GM12874 (cell line): Measurements from ENCODE around the gene STAG1.

Experiments used
- CTCF ChIP-seq: IDR thresholded peaks from 2 replicates; pipeline ENCODE4 v1.5.1; 2011; ENCODE audit warnings: low read depth, mild to moderate bottlenecking, control low read depth, low read length, moderate library complexity; ENCODE audit not compliant: insufficient read depth

The STAG1 gene

GRCh38 chr3:136495213-136495612 is 257.0 kb downstream of the STAG1 start:
- TF ChIP-seq CTCF = no peak

GRCh38 chr3:136490646-136491405 is 261.4 kb downstream of the STAG1 start:
- TF ChIP-seq CTCF = no peak

- no peak for TF ChIP-seq CTCF
These were observed 266.4 kb downstream of the STAG1 start for GRCh38 chr3:136485777-136486176.

GRCh38 chr3:136476280-136476679 is 275.9 kb downstream of the STAG1 start:
- no peak for TF ChIP-seq CTCF

GRCh38 chr3:136473716-136474326 is 278.4 kb downstream of the STAG1 start:
- no peak for TF ChIP-seq CTCF

- TF ChIP-seq CTCF = no peak
These were observed 286.9 kb downstream of the STAG1 start for GRCh38 chr3:136465296-136465695.

GRCh38 chr3:136464502-136464901 is 287.7 kb downstream of the STAG1 start:
- TF ChIP-seq CTCF = no peak
